Bone marrow (tissue), 2 donors: Measurements from ENCODE around the gene KCNK15.

Experiments used
- DNase-seq, 2 donors: peaks; one replicate each; lab custom pipeline; 2025; lab: John Stamatoyannopoulos, UW

The KCNK15 gene

DNA sequence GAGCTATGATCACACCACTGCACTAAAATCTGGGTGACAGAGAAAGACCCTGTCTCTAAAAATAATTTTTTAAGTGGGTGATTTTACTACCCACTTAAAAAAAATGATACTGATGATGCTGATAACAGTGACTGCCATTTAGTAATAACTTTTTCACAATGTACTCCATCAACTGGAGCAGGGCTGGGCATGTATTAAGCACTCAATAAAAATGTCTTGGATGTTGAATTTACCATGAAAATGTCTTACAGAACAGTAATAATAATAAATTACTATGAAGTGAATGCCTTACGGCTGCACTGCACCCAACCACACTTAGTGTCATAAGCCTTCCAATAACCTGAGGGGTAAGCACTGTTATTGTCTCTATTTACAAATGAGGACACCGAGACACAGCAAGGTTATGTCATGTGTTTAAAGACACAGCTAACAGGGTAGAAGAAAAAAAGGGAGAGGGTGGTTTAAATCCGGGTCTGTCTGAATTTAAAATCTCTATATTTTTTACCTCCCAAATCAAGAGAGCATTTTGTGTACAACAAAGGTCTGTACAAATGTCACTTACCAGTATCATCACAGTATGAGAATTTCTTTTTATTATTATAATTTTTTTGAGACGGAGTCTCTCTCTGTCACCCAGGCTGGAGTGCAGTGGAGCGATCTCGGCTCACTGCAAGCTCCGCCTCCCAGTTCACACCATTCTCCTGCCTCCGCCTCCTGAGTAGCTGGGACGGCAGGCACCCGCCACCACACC is 43.2 kb downstream of the KCNK15 start:
- no peak for DNase-seq

DNA sequence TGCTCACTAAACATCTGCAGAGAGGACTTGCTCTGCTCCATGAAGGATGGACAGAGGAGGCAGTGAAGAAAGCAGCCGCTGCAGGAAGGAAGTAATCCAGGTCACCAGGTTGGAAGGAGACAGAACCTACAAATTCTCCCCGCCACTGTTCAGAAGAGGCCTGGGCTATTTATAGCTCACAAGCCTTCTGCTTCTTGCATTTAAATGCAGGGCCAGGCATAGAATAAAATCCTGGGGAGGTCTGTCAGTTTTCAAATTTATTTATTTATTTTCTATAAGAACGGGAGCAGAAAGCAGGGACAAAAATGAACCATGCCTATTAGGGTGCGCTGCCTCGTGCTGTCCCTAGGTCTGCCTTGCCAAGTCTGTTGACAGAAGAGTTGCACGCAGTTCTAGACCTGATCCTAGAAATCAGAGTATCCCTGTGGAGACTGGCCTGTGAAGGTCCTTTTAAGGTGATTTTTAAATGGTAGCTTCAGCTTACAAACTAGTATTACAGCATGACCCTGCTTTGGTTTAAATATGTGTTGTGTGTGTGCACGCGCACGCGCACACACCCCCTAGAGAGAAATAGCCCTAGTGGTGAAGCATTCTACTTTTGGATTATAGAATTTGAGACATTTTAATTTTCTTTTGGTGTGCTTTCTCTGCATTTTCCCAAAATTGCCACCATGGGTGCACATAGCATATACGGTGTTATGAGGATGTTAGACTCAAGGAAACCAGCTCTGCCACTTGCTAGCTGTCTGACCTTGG is 45.2 kb downstream of the KCNK15 start:
- no peak for DNase-seq

DNA sequence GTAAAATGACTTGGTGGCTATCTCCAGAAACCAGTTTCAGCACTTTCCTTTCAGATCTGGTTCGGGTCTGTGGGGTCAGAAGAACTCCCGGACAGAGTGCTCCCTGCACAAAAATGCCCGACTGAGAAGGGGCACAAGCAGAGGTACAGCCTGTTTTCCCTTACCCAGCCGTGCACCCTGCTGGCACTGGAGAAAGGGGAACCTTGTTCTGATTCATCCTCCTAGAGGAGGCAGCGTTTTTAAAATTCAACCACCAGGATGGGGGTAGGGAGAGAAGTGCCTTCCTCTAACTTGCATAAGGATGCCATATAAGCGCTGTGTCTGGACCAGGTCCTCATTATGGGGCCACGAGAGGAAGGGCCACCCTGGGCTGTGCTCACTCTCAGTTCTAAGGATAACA is 47.1 kb downstream of the KCNK15 start:
- no peak for DNase-seq

DNA sequence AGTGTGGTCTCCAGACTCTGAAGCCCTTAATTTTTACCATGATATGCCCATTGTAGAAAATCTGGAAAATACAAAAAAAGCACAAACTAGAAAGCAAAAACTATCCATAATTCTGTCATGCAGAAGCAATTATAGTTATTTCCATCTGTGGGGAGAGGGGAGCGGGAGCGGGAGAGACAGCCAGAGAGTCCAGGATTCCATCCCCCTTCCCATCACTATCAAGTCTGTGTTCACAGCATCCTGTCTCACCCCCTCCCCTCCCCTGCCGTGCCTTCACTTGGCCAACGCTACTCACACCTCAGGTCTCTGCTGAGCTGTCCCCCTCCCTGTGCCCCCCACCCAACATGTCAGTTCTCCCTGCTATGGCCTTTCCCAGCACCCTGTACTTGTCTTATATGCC is 50.2 kb downstream of the KCNK15 start:
- no peak for DNase-seq

DNA sequence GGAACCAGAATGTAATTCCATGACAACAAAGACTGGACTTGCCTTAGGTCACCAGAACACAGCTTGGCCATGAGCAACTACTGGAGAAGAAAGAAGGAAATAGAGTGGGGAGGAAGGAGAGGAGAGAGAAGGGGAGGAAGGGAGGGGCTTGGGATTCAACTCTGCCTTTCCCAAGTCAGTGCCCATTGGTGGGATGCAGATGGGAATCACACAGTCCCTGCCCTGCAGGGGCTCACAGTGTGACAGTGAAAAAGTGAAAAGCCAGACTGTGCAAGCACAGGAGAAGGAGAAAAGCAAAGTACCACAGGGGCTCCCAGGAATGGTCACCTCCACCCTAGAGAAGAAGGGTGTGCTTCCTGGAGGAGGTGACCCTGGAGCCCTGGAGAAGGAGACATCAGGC is 50.6 kb downstream of the KCNK15 start:
- no peak for DNase-seq

DNA sequence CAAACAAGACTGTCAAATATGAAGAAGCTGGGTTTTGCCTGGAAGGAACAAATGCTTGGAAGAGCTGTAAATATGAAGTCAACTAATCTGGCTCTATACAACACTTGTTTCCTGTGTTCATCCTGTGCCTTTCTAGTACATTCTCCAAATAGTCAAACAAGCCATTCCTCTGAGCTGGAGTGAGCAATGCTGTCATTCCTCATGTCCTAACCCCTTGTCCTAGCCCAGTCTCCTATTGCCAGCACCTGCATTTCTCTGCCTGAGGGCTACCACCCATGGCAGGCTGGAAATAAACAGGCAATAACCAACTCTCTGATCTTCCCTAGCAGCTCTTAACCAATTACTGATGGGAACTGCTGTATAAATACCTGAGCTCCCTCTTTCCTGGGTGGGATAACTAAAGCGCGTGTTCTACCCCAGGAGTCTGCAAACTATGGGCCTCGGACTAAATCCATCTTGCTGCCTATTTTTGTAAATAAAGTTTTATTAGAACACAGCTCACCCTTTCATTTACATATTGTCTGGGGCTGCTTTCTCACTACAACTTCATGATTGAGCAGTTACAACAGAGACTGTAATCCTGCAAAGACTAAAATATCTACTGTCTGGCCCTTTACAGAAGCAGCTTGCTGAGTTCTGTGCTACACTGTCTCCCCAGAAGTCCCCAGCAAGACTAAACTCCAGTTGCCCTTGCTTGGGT is 51.2 kb downstream of the KCNK15 start:
- DNase-seq: no peak

DNA sequence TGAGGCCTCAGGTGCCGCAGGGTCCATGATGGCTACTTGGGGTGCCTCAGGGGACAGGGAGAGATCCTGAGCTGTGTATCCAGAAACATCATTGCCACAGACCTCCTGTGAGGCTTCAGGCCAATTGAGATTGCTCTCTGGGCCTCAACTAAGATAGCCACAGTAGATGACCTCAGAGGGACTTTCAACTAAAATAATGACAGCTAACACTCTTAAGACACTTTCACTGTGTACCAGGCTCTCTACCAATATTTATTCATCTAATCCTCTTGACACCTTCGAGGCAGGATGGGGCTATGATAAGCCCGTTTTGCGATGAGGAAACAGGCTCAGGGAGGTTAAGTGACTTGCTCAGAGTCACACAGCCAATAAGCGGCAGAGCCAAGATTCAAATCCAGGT is 54.0 kb downstream of the KCNK15 start:
- DNase-seq: no peak

DNA sequence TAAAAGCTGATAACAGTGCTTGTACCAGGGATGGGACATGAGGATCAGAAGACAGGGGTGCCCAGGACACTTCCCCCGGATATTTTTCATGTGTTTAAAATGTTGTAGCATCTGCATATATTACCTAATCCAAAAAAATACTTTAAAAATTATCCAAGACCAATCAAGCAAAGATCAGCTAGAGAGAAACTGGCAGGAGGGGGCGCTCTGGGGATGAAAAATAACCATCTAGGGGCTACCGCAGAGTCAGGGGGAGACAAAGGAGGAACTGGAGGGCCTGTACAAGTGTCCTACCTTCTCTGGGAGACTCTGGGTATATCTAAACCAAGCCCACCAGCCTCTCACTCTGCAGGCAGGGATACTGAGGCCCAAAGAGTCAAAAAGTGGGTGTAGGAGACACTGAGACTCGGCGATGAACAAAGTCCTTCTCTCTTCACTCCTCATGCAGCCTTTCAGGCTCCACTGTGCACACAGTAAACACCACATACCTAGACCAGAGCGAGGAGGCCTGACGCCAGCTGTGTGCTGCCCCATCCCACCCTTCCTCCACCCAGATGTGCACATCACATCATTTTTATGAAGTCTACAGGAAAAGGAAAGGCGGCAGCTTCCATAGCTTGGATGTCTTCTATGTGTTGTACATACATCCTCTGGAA is 54.9 kb downstream of the KCNK15 start:
- DNase-seq: no peak
